Muscle of arm (tissue), 12 donors: Measurements from ENCODE around the gene PROX2. TPM values are rescaled to one million over a fixed set of nuclear protein-coding genes. Genes with fewer than 3 reads are reported as not detected.

Experiments used
- DNase-seq: peaks from one replicate; pipeline ENCODE4 v3.0.0-alpha.2; 2013
- polyA plus RNA-seq, 12 donors: library from polyadenylated mRNA; unstranded; fragments of 120-200 nt; gene quantifications; one replicate each; pipeline ENCODE4 v1.2.1, GENCODE V29; 2013; ENCODE audit not compliant: insufficient read length in 12 of 12

PROX2 gene
- polyA plus RNA-seq, 12 donors, result 0.15 to 2.3 (median 0.76) TPM; not detected in 2

GRCh38 chr14:74846968-74847665 is 28.8 kb downstream of the PROX2 start:
- no peak for DNase-seq

- peak; percentile 61 for DNase-seq
Measured at GRCh38 chr14:74846168-74846567, 29.8 kb downstream of the PROX2 start.

- no peak for DNase-seq
Measured at GRCh38 chr14:74843653-74844052, 32.3 kb downstream of the PROX2 start.

- DNase-seq, result no peak
Measured at GRCh38 chr14:74841230-74842207, 34.4 kb downstream of the PROX2 start.

- DNase-seq, result no peak
Measured at GRCh38 chr14:74840603-74841030, 35.3 kb downstream of the PROX2 start.

GRCh38 chr14:74838166-74838565 is 37.8 kb downstream of the PROX2 start:
- DNase-seq, result no peak

GRCh38 chr14:74836251-74836960 is 39.5 kb downstream of the PROX2 start:
- no peak for DNase-seq

GRCh38 chr14:74835645-74836250 is 40.2 kb downstream of the PROX2 start:
- DNase-seq, result no peak

GRCh38 chr14:74834692-74835392 is 41.1 kb downstream of the PROX2 start:
- DNase-seq, result no peak

GRCh38 chr14:74832849-74833248 is 43.1 kb downstream of the PROX2 start:
- DNase-seq, result no peak

GRCh38 chr14:74829251-74829650 is 46.7 kb downstream of the PROX2 start:
- DNase-seq, result no peak

GRCh38 chr14:74826574-74826973 is 49.4 kb downstream of the PROX2 start:
- DNase-seq, result no peak

Other genes with a start within 250 kb of the PROX2 start
- gene AREL1, start 163.1 kb downstream of the PROX2 start, polyA plus RNA-seq, result 10 to 100 TPM in 11 of 12 donors, not detected in 1; 15.4 to 25.0 (median 19.9) TPM
- gene FCF1, start 163.0 kb downstream of the PROX2 start, polyA plus RNA-seq, result 10 to 100 TPM in 11 of 12 donors, not detected in 1; 33.8 to 64.9 (median 44.8) TPM
- gene YLPM1, start 112.8 kb downstream of the PROX2 start, polyA plus RNA-seq, result 10 to 100 TPM in 11 of 12 donors, not detected in 1; 45.8 to 76.0 (median 55.0) TPM
- gene DLST, start 5.8 kb upstream of the PROX2 start, polyA plus RNA-seq, result 10 to 100 TPM in 11 of 12 donors, not detected in 1; 64.6 to 83.3 (median 71.6) TPM
- 10 to 100 TPM in 5 of 12 donors, 1 to 10 TPM in 6, not detected in 1; 3.9 to 15.7 (median 9.9) TPM for gene RPS6KL1, start 47.1 kb upstream of the PROX2 start, polyA plus RNA-seq
- 10 to 100 TPM in 11 of 12 donors, not detected in 1; 15.5 to 51.5 (median 29.1) TPM for gene PGF, start 79.5 kb upstream of the PROX2 start, polyA plus RNA-seq
- gene EIF2B2, start 126.8 kb upstream of the PROX2 start, polyA plus RNA-seq, result 10 to 100 TPM in 11 of 12 donors, not detected in 1; 28.0 to 61.0 (median 50.2) TPM
- 10 to 100 TPM in 11 of 12 donors, not detected in 1; 19.0 to 28.6 (median 23.0) TPM for gene MLH3, start 175.3 kb upstream of the PROX2 start, polyA plus RNA-seq
- 10 to 100 TPM in 11 of 12 donors, not detected in 1; 10.3 to 41.1 (median 20.4) TPM for gene ACYP1, start 187.9 kb upstream of the PROX2 start, polyA plus RNA-seq
- 1 to 10 TPM in 7 of 12 donors, under 1 TPM in 3, not detected in 2; 0.38 to 2.5 (median 1.2) TPM for gene ZC2HC1C, start 193.5 kb upstream of the PROX2 start, polyA plus RNA-seq